ENCODE measurements around the gene RAD51B.

DNA sequence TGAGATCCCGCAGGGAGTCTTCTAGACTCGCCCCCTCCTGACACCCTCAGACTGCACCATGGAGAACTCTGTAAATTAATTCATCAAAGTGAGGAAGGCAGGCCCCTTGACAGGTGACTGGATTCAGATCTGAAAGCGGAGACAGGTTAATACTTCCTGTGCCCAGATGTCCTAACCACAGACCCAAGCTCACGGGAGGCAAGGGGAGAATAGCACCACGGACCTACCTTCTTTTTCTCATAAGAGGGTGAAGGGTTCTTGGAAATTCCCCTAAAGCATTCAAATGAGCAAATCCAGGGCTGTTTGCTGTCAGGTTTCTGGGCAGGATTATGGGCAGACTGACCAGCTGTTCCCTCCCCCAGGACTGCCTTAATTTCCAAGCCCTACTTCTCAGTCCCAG, 803.3 kb downstream of the RAD51B start:
- TF ChIP-seq, protein P1, sequence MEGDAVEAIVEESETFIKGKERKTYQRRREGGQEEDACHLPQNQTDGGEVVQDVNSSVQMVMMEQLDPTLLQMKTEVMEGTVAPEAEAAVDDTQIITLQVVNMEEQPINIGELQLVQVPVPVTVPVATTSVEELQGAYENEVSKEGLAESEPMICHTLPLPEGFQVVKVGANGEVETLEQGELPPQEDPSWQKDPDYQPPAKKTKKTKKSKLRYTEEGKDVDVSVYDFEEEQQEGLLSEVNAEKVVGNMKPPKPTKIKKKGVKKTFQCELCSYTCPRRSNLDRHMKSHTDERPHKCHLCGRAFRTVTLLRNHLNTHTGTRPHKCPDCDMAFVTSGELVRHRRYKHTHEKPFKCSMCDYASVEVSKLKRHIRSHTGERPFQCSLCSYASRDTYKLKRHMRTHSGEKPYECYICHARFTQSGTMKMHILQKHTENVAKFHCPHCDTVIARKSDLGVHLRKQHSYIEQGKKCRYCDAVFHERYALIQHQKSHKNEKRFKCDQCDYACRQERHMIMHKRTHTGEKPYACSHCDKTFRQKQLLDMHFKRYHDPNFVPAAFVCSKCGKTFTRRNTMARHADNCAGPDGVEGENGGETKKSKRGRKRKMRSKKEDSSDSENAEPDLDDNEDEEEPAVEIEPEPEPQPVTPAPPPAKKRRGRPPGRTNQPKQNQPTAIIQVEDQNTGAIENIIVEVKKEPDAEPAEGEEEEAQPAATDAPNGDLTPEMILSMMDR (CRISPR knock-in tag; IDR thresholded peaks at IDR 0.05), result no peak
- no peak for TF ChIP-seq EZH2 (conservative IDR thresholded peaks at IDR 0.05; ENCODE audit: low read depth, low read length)
- no peak for TF ChIP-seq ZSCAN31 (CRISPR knock-in tag; IDR thresholded peaks at IDR 0.05; ENCODE audit: low read depth)
- no peak for TF ChIP-seq HMGA1 (CRISPR knock-in tag; conservative IDR thresholded peaks at IDR 0.05)
- TF ChIP-seq, protein P2, sequence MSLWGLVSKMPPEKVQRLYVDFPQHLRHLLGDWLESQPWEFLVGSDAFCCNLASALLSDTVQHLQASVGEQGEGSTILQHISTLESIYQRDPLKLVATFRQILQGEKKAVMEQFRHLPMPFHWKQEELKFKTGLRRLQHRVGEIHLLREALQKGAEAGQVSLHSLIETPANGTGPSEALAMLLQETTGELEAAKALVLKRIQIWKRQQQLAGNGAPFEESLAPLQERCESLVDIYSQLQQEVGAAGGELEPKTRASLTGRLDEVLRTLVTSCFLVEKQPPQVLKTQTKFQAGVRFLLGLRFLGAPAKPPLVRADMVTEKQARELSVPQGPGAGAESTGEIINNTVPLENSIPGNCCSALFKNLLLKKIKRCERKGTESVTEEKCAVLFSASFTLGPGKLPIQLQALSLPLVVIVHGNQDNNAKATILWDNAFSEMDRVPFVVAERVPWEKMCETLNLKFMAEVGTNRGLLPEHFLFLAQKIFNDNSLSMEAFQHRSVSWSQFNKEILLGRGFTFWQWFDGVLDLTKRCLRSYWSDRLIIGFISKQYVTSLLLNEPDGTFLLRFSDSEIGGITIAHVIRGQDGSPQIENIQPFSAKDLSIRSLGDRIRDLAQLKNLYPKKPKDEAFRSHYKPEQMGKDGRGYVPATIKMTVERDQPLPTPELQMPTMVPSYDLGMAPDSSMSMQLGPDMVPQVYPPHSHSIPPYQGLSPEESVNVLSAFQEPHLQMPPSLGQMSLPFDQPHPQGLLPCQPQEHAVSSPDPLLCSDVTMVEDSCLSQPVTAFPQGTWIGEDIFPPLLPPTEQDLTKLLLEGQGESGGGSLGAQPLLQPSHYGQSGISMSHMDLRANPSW (CRISPR knock-in tag; IDR thresholded peaks at IDR 0.05; ENCODE audit: borderline replicate concordance), result no peak
- TF ChIP-seq RELA (CRISPR knock-in tag; IDR thresholded peaks at IDR 0.05), result no peak

Measured in HepG2 (cell line).